Posterior vena cava (tissue), 2 donors: ENCODE data around the gene MOB3A. TPM values are rescaled to one million over a fixed set of nuclear protein-coding genes. Genes with fewer than 3 reads are reported as not detected.
A peak's percentile ranks its signal among the peaks of the same experiment; 100 is the strongest.
"Not testable (repeated sequence)": the region's sequence is repeated elsewhere in the genome, so short reads cannot be mapped to it uniquely, and the experiment has no call there.

Source experiments
- DNase-seq: peaks from one replicate; pipeline ENCODE4 v3.0.0-alpha.2; 2020; ENCODE audit warnings: low spot score
- intact Hi-C, 2 donors: fragments of 100-400 bp; cut with DNase I; formaldehyde crosslinking; loops; one replicate each; pipeline versions ENCODE4 v1.14.1 to v1.14.2; 2022 to 2023
- total RNA-seq, 2 donors: library from RNA; stranded (reverse); fragmentation: NEBNext Ultra II Directional; extraction: Animal tissue kit (Norgen Biotek cat#: 25700); gene quantifications; one replicate each; pipeline ENCODE4 v1.2.1, GENCODE V29; 2021
- donor health status: DM: yes; HTN: yes; CAD: no.
- donor health status: DM: yes; HTN: yes; CAD: no.

The MOB3A gene
- total RNA-seq, 2 donors from 2014 or later: 55.8 to 57.1 TPM

DNA sequence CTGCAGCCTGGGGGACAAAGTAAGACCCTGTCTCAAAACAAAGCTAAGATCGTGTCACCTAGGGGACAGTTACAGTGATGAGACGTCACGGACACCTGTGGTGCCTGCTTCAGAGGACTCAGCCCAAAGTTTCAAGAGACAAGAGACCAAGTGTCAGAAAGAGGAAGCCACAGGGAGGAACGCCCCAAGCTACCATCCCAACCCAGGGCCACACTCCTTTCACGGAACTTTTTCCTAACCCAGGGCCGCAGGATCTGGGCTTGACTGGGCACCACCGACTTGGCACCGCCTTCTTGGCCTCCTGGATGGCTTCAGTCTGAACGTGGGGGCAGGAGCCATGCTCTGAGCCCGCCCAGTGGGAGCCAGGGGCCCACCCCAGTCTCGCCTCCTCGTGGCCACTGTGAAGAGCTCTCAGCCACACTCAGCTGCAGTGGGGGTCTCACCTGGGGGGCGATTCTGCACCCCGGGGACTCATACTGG, 8.5 kb downstream of the MOB3A start:
- intact Hi-C loops: no loop called here
- DNase-seq: no peak

- intact Hi-C loops, DNase-seq: not testable (repeated sequence)
These were observed 9.2 kb downstream of the MOB3A start for GRCh38 chr19:2086695-2087620.

GRCh38 chr19:2084993-2085720, 11.0 kb downstream of the MOB3A start:
- peak; percentile 93 for DNase-seq
- intact Hi-C loops: no loop called here

GRCh38 chr19:2083174-2083854, 12.8 kb downstream of the MOB3A start:
- intact Hi-C loops: no loop called here
- DNase-seq: peak; percentile 73

GRCh38 chr19:2081873-2082810, 14.0 kb downstream of the MOB3A start:
- peak; percentile 86 for DNase-seq
- intact Hi-C loops: no loop called here

DNA sequence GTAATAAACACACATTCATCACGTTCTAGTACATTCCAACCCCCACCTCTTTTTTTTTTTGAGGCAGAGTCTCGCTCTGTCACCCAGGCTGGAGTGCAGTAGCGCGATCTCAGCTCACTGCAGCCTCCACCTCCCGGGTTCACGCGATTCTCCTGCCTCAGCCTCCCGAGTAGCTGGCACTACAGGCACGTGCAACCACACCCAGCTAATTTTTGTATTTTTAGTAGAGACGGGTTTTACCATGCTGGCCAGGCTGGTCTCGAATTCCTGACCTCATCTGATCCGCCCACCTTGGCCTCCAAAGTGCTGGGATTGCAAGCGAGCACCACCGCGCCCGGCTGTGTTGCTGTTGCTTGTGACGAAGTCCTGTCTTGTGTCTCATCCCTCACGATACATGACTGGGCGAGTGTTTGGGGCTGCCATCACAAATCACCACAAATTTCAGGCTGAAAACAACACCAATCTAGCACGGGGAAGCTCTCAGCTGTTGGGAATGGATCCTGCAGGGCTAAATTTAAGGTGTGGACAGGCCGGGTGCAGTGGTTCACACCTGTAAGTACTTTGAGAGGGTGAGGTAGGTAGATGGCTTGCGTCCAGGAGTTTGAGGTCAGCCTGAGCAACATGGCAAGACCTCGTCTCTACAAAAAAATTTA, 15.7 kb downstream of the MOB3A start:
- intact Hi-C loops: no loop called here
- no peak for DNase-seq

GRCh38 chr19:2079865-2080301, 16.2 kb downstream of the MOB3A start:
- intact Hi-C loops: loop anchor here in 1 of 2 donors (10.0 kb wide), 1 partner anchor 155 kb away; no protein-coding TSS in a partner anchor

GRCh38 chr19:2079076-2079864, 16.9 kb downstream of the MOB3A start:
- DNase-seq: peak; percentile 76
- intact Hi-C loops: loop anchor here in 1 of 2 donors (10.0 kb wide), 1 partner anchor 154 kb away; no protein-coding TSS in a partner anchor

More at GRCh38 chr19:2079865-2080301, 16.2 kb downstream of the MOB3A start:
- peak; percentile 74 for DNase-seq

- intact Hi-C loops: loop anchor here in 1 of 2 donors (10.0 kb wide), 1 partner anchor 153 kb away; no protein-coding TSS in a partner anchor
These were observed 18.1 kb downstream of the MOB3A start for GRCh38 chr19:2077833-2078619.

DNA sequence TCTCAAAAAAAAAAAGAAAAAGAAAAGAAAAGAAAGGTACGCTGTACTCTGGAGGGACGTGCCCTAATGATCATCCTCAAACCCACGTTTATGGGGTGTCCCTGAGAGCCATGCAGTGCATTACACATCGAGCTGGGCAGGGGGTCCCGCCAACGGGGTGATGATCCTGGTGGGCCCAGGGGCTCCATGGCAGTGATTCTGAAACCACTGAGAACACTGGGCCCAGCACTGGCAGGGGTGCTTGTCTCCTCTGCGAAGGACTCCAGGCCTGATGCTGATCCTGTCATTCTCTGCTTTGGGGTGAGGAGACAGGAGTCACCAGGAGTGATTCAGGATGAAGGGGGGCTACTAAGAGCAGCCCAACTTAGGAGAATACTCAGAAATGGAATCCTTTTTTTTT, 18.7 kb downstream of the MOB3A start:
- intact Hi-C loops: loop anchor here in 1 of 2 donors (10.0 kb wide), 1 partner anchor 153 kb away; no protein-coding TSS in a partner anchor

More at GRCh38 chr19:2077833-2078619, 18.1 kb downstream of the MOB3A start:
- DNase-seq: peak; percentile 79

DNA sequence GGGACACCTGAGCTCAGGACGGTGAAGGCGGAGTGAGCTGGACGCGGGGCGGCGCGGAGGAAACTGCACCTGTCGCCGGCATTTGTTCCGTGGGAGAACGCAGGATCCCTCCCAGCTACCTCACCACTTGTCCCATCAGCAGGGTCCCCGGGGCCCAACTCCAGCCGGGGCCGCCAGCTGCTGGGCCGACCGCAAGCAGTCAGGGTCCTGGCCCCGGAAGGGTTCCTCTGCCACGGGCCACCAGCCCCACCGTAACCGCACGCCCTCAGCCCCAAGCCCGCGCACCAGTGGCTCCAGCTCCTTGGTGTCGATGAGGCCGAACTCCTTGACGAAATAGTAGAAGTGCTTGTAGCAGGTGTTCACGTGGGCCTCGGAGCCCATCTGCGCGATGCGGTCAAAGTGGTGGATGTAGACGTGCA, 19.6 kb downstream of the MOB3A start:
- intact Hi-C loops: loop anchor here in 1 of 2 donors (10.0 kb wide), 1 partner anchor 152 kb away; no protein-coding TSS in a partner anchor
- DNase-seq: peak; percentile 72

More for the DNA sequence above, 18.7 kb downstream of the MOB3A start:
- DNase-seq: no peak

DNA sequence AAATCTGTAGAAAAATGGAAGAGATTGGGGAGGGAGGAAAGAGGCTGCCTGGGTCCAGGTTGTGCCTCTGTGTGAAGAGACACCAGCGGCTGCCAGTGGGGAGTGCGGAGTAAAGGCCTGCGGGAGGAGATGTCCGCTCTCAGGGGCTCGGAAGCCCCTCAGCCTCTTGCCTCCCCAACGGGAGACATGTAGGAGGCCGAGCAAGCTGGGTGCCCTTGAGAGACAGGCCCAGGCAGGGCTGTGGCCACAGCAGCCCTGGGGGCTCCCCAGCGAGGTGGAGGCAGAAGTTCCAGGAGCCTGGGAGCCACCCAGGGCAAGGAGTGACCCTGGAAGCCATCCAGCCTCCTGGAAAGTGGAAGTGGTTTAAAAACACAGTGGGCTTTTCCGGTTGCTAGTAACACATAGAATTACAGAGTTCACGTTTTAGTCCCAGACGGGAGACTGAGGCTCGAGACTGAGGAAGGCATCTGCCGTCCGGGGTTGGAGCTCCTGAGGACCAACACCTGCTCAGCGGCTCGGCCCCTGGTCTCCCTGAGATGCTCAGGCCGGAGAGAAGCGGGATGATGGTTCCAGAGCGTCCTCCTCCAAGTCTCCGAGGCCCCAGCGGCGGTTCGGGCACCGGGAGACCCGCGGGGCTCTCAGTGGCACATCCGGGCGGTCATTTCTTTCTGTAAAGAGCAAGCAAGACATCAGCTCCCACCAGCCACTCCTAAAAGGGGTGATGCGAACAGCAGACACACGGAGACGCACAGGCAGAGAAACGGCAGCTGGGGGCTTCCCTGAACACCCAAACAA, 23.2 kb downstream of the MOB3A start:
- intact Hi-C loops: loop anchor here (2.0 to 10.0 kb wide), 3 partner anchors 50 to 148 kb away; partner anchors contain the start of gene BTBD2 (in 1 of the 2)
- peak; percentile 73 for DNase-seq

- intact Hi-C loops: loop anchor here in 1 of 2 donors (5.0 to 10.0 kb wide), 2 partner anchors 54 to 146 kb away; partner anchors contain the start of gene BTBD2
- no peak for DNase-seq
These were observed 25.0 kb downstream of the MOB3A start for GRCh38 chr19:2070986-2071673.

GRCh38 chr19:2070436-2070827, 25.7 kb downstream of the MOB3A start:
- DNase-seq: peak; percentile 79
- intact Hi-C loops: loop anchor here in 1 of 2 donors (5.0 to 10.0 kb wide), 2 partner anchors 53 to 146 kb away; partner anchors contain the start of gene BTBD2
